A549 treated with CpdA at 1 μM for 4 hours (cell line): ENCODE results near the gene TP53BP2. TPM values are rescaled to one million over a fixed set of nuclear protein-coding genes. Genes with fewer than 3 reads are reported as not detected.

Experiments
- total RNA-seq: library from RNA; stranded (reverse); fragments of 200-300 nt; extraction: Qiagen RNA extraction; gene quantifications from 5 replicates; pipeline ENCODE4 v1.2.3, GENCODE V29; 2022; ENCODE audit warnings: low read depth

TP53BP2 gene, protein sequence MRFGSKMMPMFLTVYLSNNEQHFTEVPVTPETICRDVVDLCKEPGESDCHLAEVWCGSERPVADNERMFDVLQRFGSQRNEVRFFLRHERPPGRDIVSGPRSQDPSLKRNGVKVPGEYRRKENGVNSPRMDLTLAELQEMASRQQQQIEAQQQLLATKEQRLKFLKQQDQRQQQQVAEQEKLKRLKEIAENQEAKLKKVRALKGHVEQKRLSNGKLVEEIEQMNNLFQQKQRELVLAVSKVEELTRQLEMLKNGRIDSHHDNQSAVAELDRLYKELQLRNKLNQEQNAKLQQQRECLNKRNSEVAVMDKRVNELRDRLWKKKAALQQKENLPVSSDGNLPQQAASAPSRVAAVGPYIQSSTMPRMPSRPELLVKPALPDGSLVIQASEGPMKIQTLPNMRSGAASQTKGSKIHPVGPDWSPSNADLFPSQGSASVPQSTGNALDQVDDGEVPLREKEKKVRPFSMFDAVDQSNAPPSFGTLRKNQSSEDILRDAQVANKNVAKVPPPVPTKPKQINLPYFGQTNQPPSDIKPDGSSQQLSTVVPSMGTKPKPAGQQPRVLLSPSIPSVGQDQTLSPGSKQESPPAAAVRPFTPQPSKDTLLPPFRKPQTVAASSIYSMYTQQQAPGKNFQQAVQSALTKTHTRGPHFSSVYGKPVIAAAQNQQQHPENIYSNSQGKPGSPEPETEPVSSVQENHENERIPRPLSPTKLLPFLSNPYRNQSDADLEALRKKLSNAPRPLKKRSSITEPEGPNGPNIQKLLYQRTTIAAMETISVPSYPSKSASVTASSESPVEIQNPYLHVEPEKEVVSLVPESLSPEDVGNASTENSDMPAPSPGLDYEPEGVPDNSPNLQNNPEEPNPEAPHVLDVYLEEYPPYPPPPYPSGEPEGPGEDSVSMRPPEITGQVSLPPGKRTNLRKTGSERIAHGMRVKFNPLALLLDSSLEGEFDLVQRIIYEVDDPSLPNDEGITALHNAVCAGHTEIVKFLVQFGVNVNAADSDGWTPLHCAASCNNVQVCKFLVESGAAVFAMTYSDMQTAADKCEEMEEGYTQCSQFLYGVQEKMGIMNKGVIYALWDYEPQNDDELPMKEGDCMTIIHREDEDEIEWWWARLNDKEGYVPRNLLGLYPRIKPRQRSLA
- 19.8 to 26.6 TPM (median 21.0 TPM) in 5 replicates for total RNA-seq

DNA sequence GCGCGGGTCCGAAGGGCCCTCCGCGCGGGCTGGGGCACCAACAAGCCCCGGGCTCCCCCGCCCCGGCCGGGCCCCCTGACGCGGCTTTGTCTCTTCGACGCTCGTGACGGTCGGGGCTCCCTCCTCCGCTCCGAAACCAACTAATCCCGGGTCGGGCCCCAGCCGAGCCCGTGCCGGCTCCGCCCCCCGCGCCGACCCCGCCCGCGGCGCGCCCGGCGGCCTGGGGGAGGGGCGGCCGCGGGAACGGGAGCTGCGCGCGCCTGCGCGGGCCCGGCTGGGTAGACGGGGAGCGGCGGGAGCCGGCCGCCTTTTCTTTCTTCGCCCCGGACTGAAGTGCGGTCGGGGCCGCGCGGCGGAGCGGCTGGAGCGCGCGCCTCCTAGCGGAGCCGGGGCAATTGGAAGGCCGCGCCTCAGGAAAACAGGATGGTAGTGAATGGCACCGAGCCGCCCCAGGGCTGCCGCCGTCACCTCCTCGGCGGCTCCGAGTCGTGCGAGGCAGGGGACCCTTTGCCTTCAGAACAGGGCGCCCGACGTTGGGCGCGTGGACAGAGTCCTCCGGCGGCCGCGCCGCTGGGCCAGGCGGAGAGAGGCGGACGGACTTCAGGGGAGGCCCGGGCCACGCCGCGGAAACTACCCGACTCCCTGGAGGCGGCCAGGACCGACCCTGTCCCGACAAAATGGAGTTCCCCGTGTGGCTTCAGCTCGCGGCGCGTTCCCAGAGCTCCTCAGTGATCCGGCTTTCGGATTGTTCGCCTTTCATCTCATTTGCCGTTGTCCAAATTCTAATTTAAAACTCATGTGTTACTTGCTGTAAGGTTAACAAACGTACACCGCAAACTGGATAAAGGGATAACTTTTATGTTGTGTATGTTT lies at the start of gene TP53BP2:
Gene TP53BP2, minus strand, starts transcription at position 138 of the 873 bp plus-strand sequence. CDS start 267 bp downstream, outside the sequence.

Other genes starting within 250 kb of the TP53BP2 start
- 0.39 to 0.69 TPM (median 0.54 TPM) in 5 replicates for gene CAPN8, start 180.2 kb downstream of the TP53BP2 start, total RNA-seq
- 397 to 487 TPM (median 411 TPM) in 5 replicates for gene CAPN2, start 133.4 kb downstream of the TP53BP2 start, total RNA-seq